ENCODE data around the gene RICTOR.

DNA sequence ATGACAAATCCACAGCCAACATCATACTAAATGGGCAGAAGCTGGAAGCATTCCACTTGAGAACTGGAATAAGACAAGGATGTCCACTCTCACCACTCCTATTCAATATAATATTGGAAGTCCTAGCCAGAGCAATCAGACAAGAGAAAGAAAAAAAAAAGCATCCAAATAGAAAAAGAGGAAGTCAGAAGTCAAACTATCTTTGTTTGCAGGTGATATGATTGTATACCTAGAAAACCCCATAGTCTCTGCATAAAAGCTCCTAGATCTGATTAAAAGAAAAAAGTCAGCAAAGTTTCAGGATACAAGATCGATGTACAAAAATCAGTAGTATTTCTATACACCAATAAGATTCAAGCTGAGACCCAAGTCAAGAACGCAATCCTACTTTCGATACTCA is 162.3 kb downstream of the RICTOR start:
- no peak for TF ChIP-seq SP1 (IDR thresholded peaks at IDR 0.05)
- TF ChIP-seq FOXM1 (IDR thresholded peaks at IDR 0.05; ENCODE audit: borderline replicate concordance): no peak
- TF ChIP-seq SUZ12 (IDR thresholded peaks at IDR 0.05): no peak
- TF ChIP-seq FOXK2 (IDR thresholded peaks at IDR 0.05): no peak
- TF ChIP-seq FOXA1 (IDR thresholded peaks at IDR 0.05): no peak

Measured in HEK293T (cell line).